Glomerular visceral epithelial cell (primary cell): ENCODE data around the gene CHST12.
"Not testable (repeated sequence)": the region's sequence is repeated elsewhere in the genome, so short reads cannot be mapped to it uniquely, and the experiment has no call there.

Experiments used
- DNase-seq: peaks from one replicate; pipeline ENCODE4 v3.0.0-alpha.2; 2016; ENCODE audit errors: extremely low spot score

CHST12 gene

DNA sequence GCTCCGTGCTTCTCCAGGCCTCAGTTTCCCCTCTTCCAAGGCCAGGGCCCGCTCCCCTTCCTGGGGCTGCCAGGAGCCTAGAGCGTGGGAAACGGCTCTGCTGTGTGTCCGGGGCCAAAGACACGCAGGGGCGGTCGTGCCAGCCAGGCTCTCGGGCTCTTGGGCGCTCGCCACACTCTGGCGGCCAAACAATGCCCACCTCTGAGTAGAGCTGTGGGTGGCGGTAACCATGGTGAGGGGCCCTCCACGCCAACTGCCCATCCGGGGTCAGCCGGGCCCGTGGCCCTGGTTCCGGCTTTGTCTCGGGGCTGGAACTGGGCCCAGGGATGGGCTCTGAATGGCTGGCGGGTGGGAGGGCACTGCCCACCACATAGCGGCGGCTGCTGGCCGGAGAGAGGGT lies 56.8 kb downstream of the CHST12 start:
- DNase-seq = no peak

DNA sequence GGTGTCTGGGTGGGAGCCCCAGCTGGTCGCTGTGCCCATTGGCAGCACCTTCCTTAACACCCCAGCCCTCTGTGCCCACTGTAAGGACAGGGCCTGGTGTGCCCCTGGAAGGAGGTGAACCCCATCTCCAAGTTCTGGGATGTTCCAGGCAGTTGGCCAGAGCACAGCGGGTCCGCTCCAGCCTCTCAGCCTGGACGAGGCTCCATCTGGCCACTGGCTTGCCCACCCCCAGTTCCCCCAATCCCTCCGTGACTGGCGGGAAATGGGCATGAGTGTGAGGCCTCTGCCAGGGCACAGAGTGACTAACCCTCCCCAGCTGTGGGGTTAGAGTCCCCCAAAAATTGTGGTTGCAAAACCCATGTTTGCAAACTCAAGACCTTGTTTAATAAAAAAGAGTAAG lies 57.2 kb downstream of the CHST12 start:
- DNase-seq = no peak

DNA sequence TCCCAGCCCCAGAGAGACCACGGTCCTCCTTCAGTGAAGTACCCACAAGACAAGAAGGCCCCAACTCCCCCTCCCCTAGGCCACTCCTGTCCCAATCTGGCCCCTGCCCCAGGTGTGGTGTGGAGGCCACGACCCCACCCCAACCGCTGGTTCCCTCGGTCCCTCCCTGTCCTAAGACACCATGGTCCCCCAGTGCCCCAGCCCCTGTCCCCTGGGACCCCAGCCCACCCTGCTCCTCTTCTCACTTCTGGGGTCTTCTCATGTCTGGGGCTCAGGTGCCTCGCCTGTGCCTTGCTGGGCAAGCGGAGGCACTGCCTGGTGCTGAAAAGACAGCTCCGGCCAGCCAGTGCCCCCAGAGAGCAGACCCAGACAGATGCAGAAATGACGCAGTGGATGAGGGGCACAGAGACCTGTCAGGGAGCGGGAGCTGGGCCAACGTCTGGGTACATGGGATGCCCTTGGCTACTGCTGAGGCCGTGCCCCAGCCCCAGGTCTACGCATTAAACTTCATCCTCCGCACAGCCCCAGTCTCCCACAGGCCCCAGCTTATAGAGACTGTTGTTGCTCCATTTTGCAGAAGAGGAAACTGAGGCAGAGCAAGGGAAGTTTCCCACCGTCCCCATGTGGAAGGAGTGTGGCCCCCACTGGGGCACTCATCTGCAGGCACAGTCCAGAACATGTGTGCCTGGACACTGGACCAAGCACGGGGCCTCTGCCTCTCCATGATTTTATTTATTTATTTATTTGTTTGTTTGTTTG lies 58.0 kb downstream of the CHST12 start:
- no peak for DNase-seq

DNA sequence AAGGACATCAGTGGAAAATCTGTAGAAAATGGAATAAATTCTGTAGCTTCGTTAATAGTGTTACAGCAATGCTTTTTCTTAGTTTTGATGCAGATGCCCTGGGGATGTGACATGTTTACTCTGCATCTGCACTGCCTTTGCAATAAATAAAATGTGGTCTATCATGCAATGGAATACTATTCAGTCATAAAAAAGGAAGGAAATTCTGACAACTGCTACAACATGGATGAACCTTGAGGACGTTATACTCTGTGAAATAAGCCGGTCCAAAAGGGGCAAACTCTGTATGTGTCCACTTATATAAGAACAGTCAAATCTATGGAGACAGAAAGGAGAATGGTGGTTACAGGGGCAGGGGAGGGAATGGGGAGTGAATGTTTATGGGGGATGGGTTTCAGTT lies 59.3 kb downstream of the CHST12 start:
- no peak for DNase-seq

- no peak for DNase-seq
Observed at GRCh38 chr7:2465928-2466327, 62.5 kb downstream of the CHST12 start.

GRCh38 chr7:2466675-2467074 lies 63.3 kb downstream of the CHST12 start:
- no peak for DNase-seq

DNA sequence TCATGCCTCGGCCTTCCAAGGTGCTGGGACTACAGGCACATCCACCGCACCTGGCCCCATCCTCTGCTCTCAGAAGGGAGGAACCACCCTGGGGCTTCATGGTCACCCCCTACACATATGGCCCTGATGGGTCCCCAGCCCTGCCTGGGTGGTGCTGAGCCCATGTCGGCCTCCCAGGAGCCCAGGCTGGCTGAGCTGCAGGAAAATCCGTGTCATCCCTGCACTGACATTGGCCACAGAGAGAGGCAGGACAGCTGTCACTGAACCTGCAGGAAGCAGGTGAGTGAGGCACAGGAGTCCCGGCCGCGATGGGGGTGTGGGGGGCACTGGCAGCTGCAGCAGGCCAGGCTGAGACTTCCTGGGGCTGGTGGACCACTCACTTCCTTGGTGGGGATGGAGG lies 64.8 kb downstream of the CHST12 start:
- DNase-seq = no peak

- not testable (repeated sequence) for DNase-seq
Observed at GRCh38 chr7:2469460-2470203, 66.2 kb downstream of the CHST12 start.

GRCh38 chr7:2470204-2471021 lies 67.0 kb downstream of the CHST12 start:
- DNase-seq = no peak

DNA sequence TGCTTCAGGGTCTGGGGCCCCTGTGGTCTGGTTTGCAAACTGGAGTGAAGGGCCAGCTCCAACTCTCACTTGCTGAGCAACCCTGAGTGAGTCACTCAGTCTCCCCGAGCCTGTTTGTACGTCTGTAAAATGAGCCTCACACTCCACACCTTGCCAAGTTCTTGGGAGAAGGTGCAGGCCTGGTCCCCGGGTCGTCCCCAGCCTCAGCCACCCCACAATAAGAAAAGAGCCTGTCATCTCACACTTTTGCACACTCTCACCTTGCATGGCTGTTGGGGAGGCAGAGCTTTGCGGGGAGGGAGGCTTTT lies 67.6 kb downstream of the CHST12 start:
- DNase-seq = no peak

DNA sequence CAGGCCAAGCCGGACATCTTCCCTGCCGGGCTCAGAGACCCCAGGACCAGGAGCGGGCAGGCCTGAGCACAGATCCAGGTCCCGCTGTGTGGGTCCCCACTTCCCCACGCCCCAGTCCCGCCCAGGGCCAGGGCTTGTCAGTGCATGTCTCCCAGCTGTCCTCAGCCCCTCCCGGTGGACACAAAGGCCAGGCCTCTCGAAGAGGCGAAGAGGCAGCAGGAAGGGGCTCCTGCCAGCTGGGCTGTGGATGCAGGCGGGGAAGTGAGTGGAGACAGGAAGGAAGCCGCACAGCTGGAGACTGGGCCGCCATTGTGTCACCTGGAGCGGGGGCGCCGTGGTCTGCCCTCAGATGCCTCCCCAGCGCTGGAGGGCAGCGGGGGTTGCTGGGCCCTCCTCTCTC lies 68.0 kb downstream of the CHST12 start:
- DNase-seq = no peak

- DNase-seq = peak; percentile 24
Observed at GRCh38 chr7:2472739-2473138, 69.3 kb downstream of the CHST12 start.

GRCh38 chr7:2473496-2474180 lies 70.2 kb downstream of the CHST12 start:
- no peak for DNase-seq

- DNase-seq = no peak
Observed at GRCh38 chr7:2474224-2474623, 70.8 kb downstream of the CHST12 start.

GRCh38 chr7:2474813-2475677 lies 71.6 kb downstream of the CHST12 start:
- DNase-seq = no peak

- no peak for DNase-seq
Observed at GRCh38 chr7:2475678-2476015, 72.2 kb downstream of the CHST12 start.

- DNase-seq = no peak
Observed at GRCh38 chr7:2476298-2476697, 72.9 kb downstream of the CHST12 start, which contains the start of gene GRIFIN. Gene GRIFIN, minus strand, starts transcription at chr7:2476398. Its CDS starts 15 bp downstream, at chr7:2476383.

GRCh38 chr7:2476776-2477446 lies 73.5 kb downstream of the CHST12 start:
- DNase-seq = no peak

- peak; percentile 76 for DNase-seq
Observed at GRCh38 chr7:2477447-2478398, 74.3 kb downstream of the CHST12 start.
